ENCODE data around the gene RAPGEF2. TPM values are rescaled to one million over a fixed set of nuclear protein-coding genes. Genes with fewer than 3 reads are reported as not detected.
A peak's percentile ranks its signal among the peaks of the same experiment; 100 is the strongest.

Gene RAPGEF2
- total RNA-seq, 4 donors from 2014 or later: 14.1 to 30.5 (median 21.4) TPM

GRCh38 chr4:159355466-159355865 lies 252.6 kb downstream of the RAPGEF2 start:
- TF ChIP-seq CTCF (IDR thresholded peaks at IDR 0.05): no peak
- TF ChIP-seq POLR2A (IDR thresholded peaks at IDR 0.05): no peak
- intact Hi-C loops (cut with DNase I): no loop called here
- no peak overlapping the region for H3K27ac ChIP-seq

GRCh38 chr4:159357350-159357749 lies 254.5 kb downstream of the RAPGEF2 start:
- TF ChIP-seq POLR2A (IDR thresholded peaks at IDR 0.05) (no peak), CTCF (IDR thresholded peaks at IDR 0.05) (no peak)
- H3K27me3 ChIP-seq: no peaks in the 10 kb centered on the region
- 91 to 93% methylated on average over 8 of the region's 8 CpGs for WGBS, 2 donors
- DNase-seq: no peak
- peaks cover 0 to 23% (median 0%) of the 10 kb centered on the region in 3 donors for H3K4me1 ChIP-seq
- H3K9me3 ChIP-seq: no peaks in the 10 kb centered on the region
- H3K4me3 ChIP-seq: no peak overlapping the region
- intact Hi-C loops (cut with DNase I): no loop called here
- H3K27ac ChIP-seq: no peak overlapping the region
- peaks cover 6 to 86% (median 16%) of the 10 kb centered on the region in 3 donors for H3K36me3 ChIP-seq

More at GRCh38 chr4:159355466-159355865, 252.6 kb downstream of the RAPGEF2 start:
- peaks cover 6 to 96% (median 20%) of the 10 kb centered on the region in 3 donors for H3K36me3 ChIP-seq
- no peak overlapping the region for H3K4me3 ChIP-seq
- WGBS, 2 donors: 96 to 98% methylated on average over 3 of the region's 3 CpGs
- H3K27me3 ChIP-seq: no peaks in the 10 kb centered on the region
- no peaks in the 10 kb centered on the region for H3K9me3 ChIP-seq
- peaks cover 0 to 23% (median 0%) of the 10 kb centered on the region in 3 donors for H3K4me1 ChIP-seq
- DNase-seq: no peak

GRCh38 chr4:159358226-159358625 lies 255.3 kb downstream of the RAPGEF2 start:
- peaks cover 6 to 78% (median 11%) of the 10 kb centered on the region in 3 donors for H3K36me3 ChIP-seq
- H3K4me1 ChIP-seq: peaks cover 0 to 23% (median 0%) of the 10 kb centered on the region in 3 donors
- H3K27me3 ChIP-seq: no peaks in the 10 kb centered on the region
- no peak for DNase-seq
- TF ChIP-seq CTCF (IDR thresholded peaks at IDR 0.05) (no peak), POLR2A (IDR thresholded peaks at IDR 0.05) (no peak)
- H3K27ac ChIP-seq: peak overlapping the region in 3 of 4 donors; percentile 14 to 30 (median 22)
- no peaks in the 10 kb centered on the region for H3K9me3 ChIP-seq
- intact Hi-C loops (cut with DNase I): no loop called here
- no peak overlapping the region for H3K4me3 ChIP-seq
- WGBS, 2 donors: 49 to 67% methylated on average over 2 of the region's 2 CpGs

- H3K9me3 ChIP-seq: no peaks in the 10 kb centered on the region
- H3K4me3 ChIP-seq: no peak overlapping the region
- DNase-seq: no peak
- WGBS, 2 donors: 79 to 81% methylated on average over 3 of the region's 3 CpGs
- no peaks in the 10 kb centered on the region for H3K27me3 ChIP-seq
- no peak overlapping the region for H3K27ac ChIP-seq
- H3K4me1 ChIP-seq: peaks cover 0 to 23% (median 0%) of the 10 kb centered on the region in 3 donors
- intact Hi-C loops (cut with DNase I): no loop called here
- H3K36me3 ChIP-seq: peaks cover 5 to 56% (median 10%) of the 10 kb centered on the region in 3 donors
- TF ChIP-seq POLR2A (IDR thresholded peaks at IDR 0.05): no peak
- TF ChIP-seq CTCF (IDR thresholded peaks at IDR 0.05): no peak
Measured at GRCh38 chr4:159360549-159360948, 257.7 kb downstream of the RAPGEF2 start.

- no peaks in the 10 kb centered on the region for H3K27me3 ChIP-seq
- no peak overlapping the region for H3K27ac ChIP-seq
- TF ChIP-seq POLR2A (IDR thresholded peaks at IDR 0.05): no peak
- no peak for TF ChIP-seq CTCF (IDR thresholded peaks at IDR 0.05)
- intact Hi-C loops (cut with DNase I): no loop called here
- H3K9me3 ChIP-seq: no peaks in the 10 kb centered on the region
- 74 to 96% methylated on average over 3 of the region's 3 CpGs for WGBS, 2 donors
- H3K4me3 ChIP-seq: no peak overlapping the region
- H3K4me1 ChIP-seq: peaks cover 0 to 17% (median 0%) of the 10 kb centered on the region in 3 donors
- peaks cover 0 to 29% (median 6%) of the 10 kb centered on the region in 3 donors for H3K36me3 ChIP-seq
- DNase-seq: no peak
Measured at GRCh38 chr4:159363361-159363760, 260.5 kb downstream of the RAPGEF2 start.
